Left ventricle myocardium inferior (tissue), 1 donor: ENCODE results near the gene TRIOBP. TPM values are rescaled to one million over a fixed set of nuclear protein-coding genes. Genes with fewer than 3 reads are reported as not detected.

Source experiments
- DNase-seq: peaks from one replicate; pipeline ENCODE4 v3.0.0-alpha.2; 2020
- H3K27ac ChIP-seq: fragments of 200-600 bp; replicated peaks from 2 replicates; pipeline ENCODE4 v1.8.0; 2021
- H3K27me3 ChIP-seq: fragments of 200-600 bp; 2 replicates; pipeline ENCODE4 v1.8.0; 2021; ENCODE audit warnings: low read depth
- H3K36me3 ChIP-seq: fragments of 200-600 bp; 2 replicates; pipeline ENCODE4 v1.8.0; 2021
- H3K4me1 ChIP-seq: fragments of 200-600 bp; 2 replicates; pipeline ENCODE4 v1.8.0; 2021
- H3K4me3 ChIP-seq: fragments of 200-600 bp; 2 replicates; pipeline ENCODE4 v1.8.0; 2021; ENCODE audit warnings: mild to moderate bottlenecking, moderate library complexity
- H3K9me3 ChIP-seq: fragments of 200-600 bp; replicated peaks from 2 replicates; pipeline ENCODE4 v1.8.0; 2021
- intact Hi-C: fragments of 100-400 bp; cut with micrococcal nuclease; formaldehyde crosslinking; loops from one replicate; pipeline ENCODE4 v1.11.0; 2022
- total RNA-seq: library from RNA; stranded (reverse); fragmentation: NEBNext Ultra II Directional; extraction: Animal tissue kit (Norgen Biotek cat#: 25700); gene quantifications from one replicate; pipeline ENCODE4 v1.2.1, GENCODE V29; 2021
- TF ChIP-seq, protein P1 (sequence below): fragments of 200-600 bp; IDR thresholded peaks from 2 replicates; pipeline ENCODE4 v1.8.0; 2021; ENCODE audit warnings: antibody characterized with exemption, mild to moderate bottlenecking, borderline replicate concordance
- donor health status: DM: no; HTN: yes; CAD: no; lungs with severe emphysema.

TRIOBP gene
- total RNA-seq, 1 donor from 2014 or later = 86.5 TPM

DNA sequence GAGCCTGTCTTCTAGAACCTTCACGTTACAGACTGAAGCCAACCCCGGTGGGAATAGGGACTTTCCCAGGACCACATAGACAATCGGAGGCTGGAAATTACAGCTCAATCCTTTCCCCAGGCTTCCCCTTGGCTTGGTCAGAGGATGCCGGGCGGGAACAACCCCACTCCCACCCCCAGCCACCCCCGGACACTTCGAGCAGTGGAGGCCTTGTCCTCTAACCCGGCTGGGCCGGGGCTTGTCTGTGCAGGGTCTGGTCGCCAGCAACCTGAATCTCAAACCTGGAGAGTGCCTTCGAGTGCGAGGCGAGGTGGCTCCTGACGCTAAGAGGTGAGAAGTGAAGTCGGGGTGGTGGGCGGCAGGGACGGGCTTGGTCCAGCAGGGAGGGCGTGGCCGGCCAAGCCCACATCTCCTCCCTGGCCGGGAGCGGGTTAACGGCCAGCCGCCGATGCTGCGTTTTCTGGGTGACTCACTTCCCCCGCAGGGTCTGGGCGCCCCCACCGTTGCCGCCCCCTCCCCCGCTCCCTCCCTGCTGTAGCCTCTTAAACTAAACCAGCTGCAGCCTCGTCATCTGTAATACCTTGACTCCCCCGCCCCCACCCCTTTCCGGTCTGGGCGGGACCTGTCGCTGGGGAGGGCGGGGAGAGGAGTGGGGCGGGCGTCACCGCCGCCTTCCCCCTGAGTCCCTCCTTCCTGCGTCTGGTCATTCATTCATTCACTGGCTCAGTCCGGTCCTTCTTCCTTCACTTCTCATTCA, 19.9 kb upstream of the TRIOBP start:
- peaks cover 24% of the 10 kb centered on the region for H3K36me3 ChIP-seq
- H3K27ac ChIP-seq = peak overlapping the region; percentile 98
- no peaks in the 10 kb centered on the region for H3K9me3 ChIP-seq
- no peaks in the 10 kb centered on the region for H3K27me3 ChIP-seq
- H3K4me1 ChIP-seq = peaks cover 82% of the 10 kb centered on the region
- intact Hi-C loops = no loop called here
- TF ChIP-seq, protein P1, sequence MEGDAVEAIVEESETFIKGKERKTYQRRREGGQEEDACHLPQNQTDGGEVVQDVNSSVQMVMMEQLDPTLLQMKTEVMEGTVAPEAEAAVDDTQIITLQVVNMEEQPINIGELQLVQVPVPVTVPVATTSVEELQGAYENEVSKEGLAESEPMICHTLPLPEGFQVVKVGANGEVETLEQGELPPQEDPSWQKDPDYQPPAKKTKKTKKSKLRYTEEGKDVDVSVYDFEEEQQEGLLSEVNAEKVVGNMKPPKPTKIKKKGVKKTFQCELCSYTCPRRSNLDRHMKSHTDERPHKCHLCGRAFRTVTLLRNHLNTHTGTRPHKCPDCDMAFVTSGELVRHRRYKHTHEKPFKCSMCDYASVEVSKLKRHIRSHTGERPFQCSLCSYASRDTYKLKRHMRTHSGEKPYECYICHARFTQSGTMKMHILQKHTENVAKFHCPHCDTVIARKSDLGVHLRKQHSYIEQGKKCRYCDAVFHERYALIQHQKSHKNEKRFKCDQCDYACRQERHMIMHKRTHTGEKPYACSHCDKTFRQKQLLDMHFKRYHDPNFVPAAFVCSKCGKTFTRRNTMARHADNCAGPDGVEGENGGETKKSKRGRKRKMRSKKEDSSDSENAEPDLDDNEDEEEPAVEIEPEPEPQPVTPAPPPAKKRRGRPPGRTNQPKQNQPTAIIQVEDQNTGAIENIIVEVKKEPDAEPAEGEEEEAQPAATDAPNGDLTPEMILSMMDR = no peak
- H3K4me3 ChIP-seq = peak overlapping the region; percentile 78
- DNase-seq = peak; percentile 84

DNA sequence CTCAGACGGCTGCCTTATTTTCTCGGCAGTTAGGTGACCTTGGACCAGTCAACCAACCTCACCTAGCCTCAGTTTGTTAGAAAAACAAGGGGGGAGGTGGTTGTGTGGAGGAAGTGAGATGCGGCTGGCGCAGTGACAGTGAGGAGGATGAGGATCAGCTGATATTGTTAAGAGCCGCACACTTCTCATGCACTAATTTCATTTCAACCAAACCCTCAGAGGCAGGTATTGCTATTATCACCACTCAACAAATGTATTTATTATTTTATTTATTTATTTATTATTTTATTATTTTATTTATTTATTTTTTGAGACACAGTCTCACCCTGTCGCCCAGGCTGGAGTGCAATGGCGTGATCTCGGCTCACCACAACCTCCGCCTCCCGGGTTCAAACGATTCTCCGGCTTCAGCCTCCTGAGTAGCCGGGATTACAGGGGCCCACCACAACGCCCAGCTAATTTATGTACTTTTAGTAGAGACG, 19.3 kb upstream of the TRIOBP start:
- no peaks in the 10 kb centered on the region for H3K9me3 ChIP-seq
- H3K36me3 ChIP-seq = peaks cover 24% of the 10 kb centered on the region
- peak overlapping the region; percentile 78 for H3K4me3 ChIP-seq
- H3K27ac ChIP-seq = peak overlapping the region; percentile 98
- intact Hi-C loops = no loop called here
- no peak for DNase-seq
- H3K4me1 ChIP-seq = peaks cover 80% of the 10 kb centered on the region
- TF ChIP-seq, protein P1 = no peak
- no peaks in the 10 kb centered on the region for H3K27me3 ChIP-seq

DNA sequence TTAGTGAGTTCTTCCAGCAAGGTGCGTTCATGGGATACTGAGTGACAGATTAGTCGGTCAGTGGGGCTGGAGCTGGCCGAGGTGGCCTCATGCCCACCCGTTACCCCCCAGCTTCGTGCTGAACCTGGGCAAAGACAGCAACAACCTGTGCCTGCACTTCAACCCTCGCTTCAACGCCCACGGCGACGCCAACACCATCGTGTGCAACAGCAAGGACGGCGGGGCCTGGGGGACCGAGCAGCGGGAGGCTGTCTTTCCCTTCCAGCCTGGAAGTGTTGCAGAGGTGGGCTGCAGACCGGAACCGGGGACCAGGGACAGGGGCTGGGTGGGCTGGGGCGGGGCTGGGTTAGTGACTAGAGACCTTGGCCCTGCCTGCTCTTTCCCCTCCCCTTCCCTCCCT, 18.5 kb upstream of the TRIOBP start:
- H3K27ac ChIP-seq = peak overlapping the region; percentile 98
- intact Hi-C loops = no loop called here

DNA sequence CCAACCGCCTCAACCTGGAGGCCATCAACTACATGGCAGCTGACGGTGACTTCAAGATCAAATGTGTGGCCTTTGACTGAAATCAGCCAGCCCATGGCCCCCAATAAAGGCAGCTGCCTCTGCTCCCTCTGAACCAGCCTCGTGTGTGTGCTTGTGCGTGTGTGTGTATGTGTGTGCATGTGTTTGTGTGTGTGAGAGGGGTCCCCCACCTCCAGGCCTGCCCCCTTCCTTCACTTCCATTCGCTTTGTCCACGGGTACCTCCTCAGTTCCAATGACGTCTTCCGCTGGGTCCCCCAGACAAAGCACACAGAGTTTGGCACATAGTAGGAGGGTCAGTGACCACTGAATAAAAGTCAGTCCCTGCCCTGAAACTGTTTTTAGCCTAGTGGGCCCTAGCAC, 17.2 kb upstream of the TRIOBP start:
- Histone ChIP-seq H3K27ac (no peak overlapping the region), H3K9me3 (no peaks in the 10 kb centered on the region), H3K4me3 (no peak overlapping the region), H3K4me1 (peaks cover 61% of the 10 kb centered on the region), H3K36me3 (peaks cover 24% of the 10 kb centered on the region), H3K27me3 (no peaks in the 10 kb centered on the region)
- intact Hi-C loops = no loop called here
- DNase-seq = no peak
- TF ChIP-seq, protein P1 = no peak

More for the DNA sequence above, 18.5 kb upstream of the TRIOBP start:
- no peak for DNase-seq
- peaks cover 24% of the 10 kb centered on the region for H3K36me3 ChIP-seq
- no peaks in the 10 kb centered on the region for H3K27me3 ChIP-seq
- H3K9me3 ChIP-seq = no peaks in the 10 kb centered on the region
- H3K4me1 ChIP-seq = peaks cover 73% of the 10 kb centered on the region
- TF ChIP-seq, protein P1 = no peak
- H3K4me3 ChIP-seq = peak overlapping the region; percentile 78

- intact Hi-C loops = no loop called here
- Histone ChIP-seq H3K27ac (peak overlapping the region; percentile 48), H3K9me3 (no peaks in the 10 kb centered on the region), H3K4me1 (peaks cover 55% of the 10 kb centered on the region), H3K27me3 (no peaks in the 10 kb centered on the region), H3K4me3 (no peak overlapping the region), H3K36me3 (peaks cover 24% of the 10 kb centered on the region)
- DNase-seq = no peak
- TF ChIP-seq, protein P1 = no peak
Measured at GRCh38 chr22:37680191-37680851, 16.5 kb upstream of the TRIOBP start.
